ENCODE results near the gene COG6. TPM values are rescaled to one million over a fixed set of nuclear protein-coding genes. Genes with fewer than 3 reads are reported as not detected.

COG6 gene
- total RNA-seq, 1 experiment from 2014 or later, result 24.3 TPM

DNA sequence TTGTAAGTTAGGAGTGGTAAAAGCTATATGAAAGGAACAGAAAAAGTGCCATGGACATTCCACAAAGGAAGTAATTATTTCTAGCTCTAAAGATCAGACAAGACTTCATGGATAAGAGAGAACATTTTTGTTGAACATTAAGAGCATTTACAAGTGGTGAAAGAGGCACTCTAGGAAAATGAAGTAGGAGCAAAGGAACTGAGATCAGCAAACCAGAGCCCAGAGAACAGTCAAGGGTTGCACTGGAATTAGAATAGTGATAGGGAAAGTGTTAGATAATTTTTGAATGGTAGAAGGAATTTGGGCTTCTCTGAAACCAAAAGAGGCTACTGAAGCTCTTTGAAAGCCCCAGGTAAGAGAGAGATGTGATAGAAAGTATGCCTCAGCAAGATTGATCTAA lies 94.1 kb downstream of the COG6 start:
- in situ Hi-C loops (cut with HindIII; ENCODE audit: low pct_unique_long_range_greater_than_20kb, low sequenced_read_pairs) (no loop called here), intact Hi-C loops (cut with micrococcal nuclease; ENCODE audit: unreplicated experiment) (no loop called here)
- no peak for ATAC-seq
- BruUV-seq (replicated peaks), result no TSS peak
- ChIA-PET CTCF (no interaction called here), POLR2A (no interaction called here)
- H3K9me3 ChIP-seq (ENCODE audit: control insufficient read depth, insufficient read depth, low read depth, low read length), result no peaks in the 10 kb centered on the region
- no peaks in the 10 kb centered on the region for H3K36me3 ChIP-seq (ENCODE audit: control insufficient read depth, insufficient read depth, low read length)
- H3K4me1 ChIP-seq (ENCODE audit: control insufficient read depth, insufficient read depth, low read length), result no peaks in the 10 kb centered on the region
- H3K27ac ChIP-seq (ENCODE audit: low read length), result no peak overlapping the region
- H3K4me3 ChIP-seq (ENCODE audit: low read depth in 2 of 2, low read length in 2 of 2), result no peak overlapping the region
- no peaks in the 10 kb centered on the region for H3K27me3 ChIP-seq (ENCODE audit: control insufficient read depth, insufficient read depth, low read length)
- DNase-seq (ENCODE audit: low read depth, low spot score), result no peak
- no peak for TF ChIP-seq SIN3A (IDR thresholded peaks at IDR 0.05; ENCODE audit: borderline replicate concordance, insufficient read depth, low read depth, low read length)
- TF ChIP-seq TCF7L2 (IDR thresholded peaks at IDR 0.05; ENCODE audit: low read depth, low read length), result no peak
- TF ChIP-seq, protein P1, sequence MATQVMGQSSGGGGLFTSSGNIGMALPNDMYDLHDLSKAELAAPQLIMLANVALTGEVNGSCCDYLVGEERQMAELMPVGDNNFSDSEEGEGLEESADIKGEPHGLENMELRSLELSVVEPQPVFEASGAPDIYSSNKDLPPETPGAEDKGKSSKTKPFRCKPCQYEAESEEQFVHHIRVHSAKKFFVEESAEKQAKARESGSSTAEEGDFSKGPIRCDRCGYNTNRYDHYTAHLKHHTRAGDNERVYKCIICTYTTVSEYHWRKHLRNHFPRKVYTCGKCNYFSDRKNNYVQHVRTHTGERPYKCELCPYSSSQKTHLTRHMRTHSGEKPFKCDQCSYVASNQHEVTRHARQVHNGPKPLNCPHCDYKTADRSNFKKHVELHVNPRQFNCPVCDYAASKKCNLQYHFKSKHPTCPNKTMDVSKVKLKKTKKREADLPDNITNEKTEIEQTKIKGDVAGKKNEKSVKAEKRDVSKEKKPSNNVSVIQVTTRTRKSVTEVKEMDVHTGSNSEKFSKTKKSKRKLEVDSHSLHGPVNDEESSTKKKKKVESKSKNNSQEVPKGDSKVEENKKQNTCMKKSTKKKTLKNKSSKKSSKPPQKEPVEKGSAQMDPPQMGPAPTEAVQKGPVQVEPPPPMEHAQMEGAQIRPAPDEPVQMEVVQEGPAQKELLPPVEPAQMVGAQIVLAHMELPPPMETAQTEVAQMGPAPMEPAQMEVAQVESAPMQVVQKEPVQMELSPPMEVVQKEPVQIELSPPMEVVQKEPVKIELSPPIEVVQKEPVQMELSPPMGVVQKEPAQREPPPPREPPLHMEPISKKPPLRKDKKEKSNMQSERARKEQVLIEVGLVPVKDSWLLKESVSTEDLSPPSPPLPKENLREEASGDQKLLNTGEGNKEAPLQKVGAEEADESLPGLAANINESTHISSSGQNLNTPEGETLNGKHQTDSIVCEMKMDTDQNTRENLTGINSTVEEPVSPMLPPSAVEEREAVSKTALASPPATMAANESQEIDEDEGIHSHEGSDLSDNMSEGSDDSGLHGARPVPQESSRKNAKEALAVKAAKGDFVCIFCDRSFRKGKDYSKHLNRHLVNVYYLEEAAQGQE (IDR thresholded peaks at IDR 0.05; ENCODE audit: insufficient read depth in 1 of 2, low read depth in 2 of 2, low read length in 1 of 2), result no peak
- TF ChIP-seq POLR2AphosphoS5 (IDR thresholded peaks at IDR 0.05; ENCODE audit: low read depth, low read length), result no peak
- TF ChIP-seq, protein P2, sequence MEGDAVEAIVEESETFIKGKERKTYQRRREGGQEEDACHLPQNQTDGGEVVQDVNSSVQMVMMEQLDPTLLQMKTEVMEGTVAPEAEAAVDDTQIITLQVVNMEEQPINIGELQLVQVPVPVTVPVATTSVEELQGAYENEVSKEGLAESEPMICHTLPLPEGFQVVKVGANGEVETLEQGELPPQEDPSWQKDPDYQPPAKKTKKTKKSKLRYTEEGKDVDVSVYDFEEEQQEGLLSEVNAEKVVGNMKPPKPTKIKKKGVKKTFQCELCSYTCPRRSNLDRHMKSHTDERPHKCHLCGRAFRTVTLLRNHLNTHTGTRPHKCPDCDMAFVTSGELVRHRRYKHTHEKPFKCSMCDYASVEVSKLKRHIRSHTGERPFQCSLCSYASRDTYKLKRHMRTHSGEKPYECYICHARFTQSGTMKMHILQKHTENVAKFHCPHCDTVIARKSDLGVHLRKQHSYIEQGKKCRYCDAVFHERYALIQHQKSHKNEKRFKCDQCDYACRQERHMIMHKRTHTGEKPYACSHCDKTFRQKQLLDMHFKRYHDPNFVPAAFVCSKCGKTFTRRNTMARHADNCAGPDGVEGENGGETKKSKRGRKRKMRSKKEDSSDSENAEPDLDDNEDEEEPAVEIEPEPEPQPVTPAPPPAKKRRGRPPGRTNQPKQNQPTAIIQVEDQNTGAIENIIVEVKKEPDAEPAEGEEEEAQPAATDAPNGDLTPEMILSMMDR (IDR thresholded peaks at IDR 0.05), result no peak

DNA sequence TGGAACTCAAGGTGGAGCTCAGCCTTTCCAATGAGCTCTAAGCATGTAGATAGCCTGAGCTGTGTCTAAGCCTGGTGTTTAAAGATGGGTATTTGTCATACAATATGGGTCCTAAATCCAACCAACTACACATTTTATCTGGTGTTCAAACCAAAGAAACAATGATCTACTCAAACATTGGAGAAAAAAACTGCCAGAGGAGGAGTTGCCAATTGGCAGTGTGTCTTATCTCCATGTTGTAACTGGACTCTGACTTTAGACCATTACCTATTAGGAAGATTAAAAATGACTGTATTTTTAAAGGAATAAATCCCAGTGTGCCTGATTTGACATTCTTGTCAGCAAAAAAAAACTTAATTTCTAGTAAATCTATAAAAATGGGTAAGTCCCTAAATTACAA lies 96.3 kb downstream of the COG6 start:
- intact Hi-C loops (cut with micrococcal nuclease; ENCODE audit: unreplicated experiment) (no loop called here), in situ Hi-C loops (cut with HindIII; ENCODE audit: low pct_unique_long_range_greater_than_20kb, low sequenced_read_pairs) (no loop called here)
- TF ChIP-seq, protein P1 (IDR thresholded peaks at IDR 0.05; ENCODE audit: insufficient read depth in 1 of 2, low read depth in 2 of 2, low read length in 1 of 2), result no peak
- TF ChIP-seq, protein P2 (IDR thresholded peaks at IDR 0.05), result no peak
- no peak for TF ChIP-seq TCF7L2 (IDR thresholded peaks at IDR 0.05; ENCODE audit: low read depth, low read length)
- TF ChIP-seq POLR2AphosphoS5 (IDR thresholded peaks at IDR 0.05; ENCODE audit: low read depth, low read length), result no peak
- TF ChIP-seq SIN3A (IDR thresholded peaks at IDR 0.05; ENCODE audit: borderline replicate concordance, insufficient read depth, low read depth, low read length), result no peak
- no TSS peak for BruUV-seq (replicated peaks)
- DNase-seq (ENCODE audit: low read depth, low spot score) (no peak), ATAC-seq (no peak)
- ChIA-PET CTCF (no interaction called here), POLR2A (no interaction called here)
- Histone ChIP-seq H3K9me3 (ENCODE audit: control insufficient read depth, insufficient read depth, low read depth, low read length) (no peaks in the 10 kb centered on the region), H3K36me3 (ENCODE audit: control insufficient read depth, insufficient read depth, low read length) (no peaks in the 10 kb centered on the region), H3K4me1 (ENCODE audit: control insufficient read depth, insufficient read depth, low read length) (no peaks in the 10 kb centered on the region), H3K27ac (ENCODE audit: low read length) (no peak overlapping the region), H3K4me3 (ENCODE audit: low read depth in 2 of 2, low read length in 2 of 2) (no peak overlapping the region), H3K27me3 (ENCODE audit: control insufficient read depth, insufficient read depth, low read length) (no peaks in the 10 kb centered on the region)

All from Panc1 (cell line).